HepG2 (cell line): ENCODE results near the gene CHPF.
A peak's percentile ranks its signal among the peaks of the same experiment; 100 is the strongest.

Experiments used
- GATAD1 ChIP-seq: IDR thresholded peaks from 2 replicates; pipeline ENCODE4 v1.6.1; 2016; ENCODE audit warnings: missing genetic modification reagents, missing compliant biosample characterization
- TCF7 ChIP-seq: sonication (generic); IDR thresholded peaks from 2 replicates; pipeline ENCODE4 v1.6.1; 2016; ENCODE audit warnings: antibody characterized with exemption, low read depth
- ZNF224 ChIP-seq: sonication (generic); formaldehyde crosslinking; IDR thresholded peaks from 2 replicates; pipeline ENCODE4 v1.5.0; 2020; ENCODE audit warnings: mild to moderate bottlenecking, missing genetic modification reagents
- ZNF263 ChIP-seq: sonication (generic); formaldehyde crosslinking; IDR thresholded peaks from 2 replicates; pipeline ENCODE4 v1.4.0; 2020; ENCODE audit warnings: missing genetic modification reagents
- TF ChIP-seq, protein P1 (sequence below): sonication (generic); formaldehyde crosslinking; IDR thresholded peaks from 2 replicates; pipeline ENCODE4 v1.4.0; 2020; ENCODE audit warnings: missing genetic modification reagents, borderline replicate concordance

DNA sequence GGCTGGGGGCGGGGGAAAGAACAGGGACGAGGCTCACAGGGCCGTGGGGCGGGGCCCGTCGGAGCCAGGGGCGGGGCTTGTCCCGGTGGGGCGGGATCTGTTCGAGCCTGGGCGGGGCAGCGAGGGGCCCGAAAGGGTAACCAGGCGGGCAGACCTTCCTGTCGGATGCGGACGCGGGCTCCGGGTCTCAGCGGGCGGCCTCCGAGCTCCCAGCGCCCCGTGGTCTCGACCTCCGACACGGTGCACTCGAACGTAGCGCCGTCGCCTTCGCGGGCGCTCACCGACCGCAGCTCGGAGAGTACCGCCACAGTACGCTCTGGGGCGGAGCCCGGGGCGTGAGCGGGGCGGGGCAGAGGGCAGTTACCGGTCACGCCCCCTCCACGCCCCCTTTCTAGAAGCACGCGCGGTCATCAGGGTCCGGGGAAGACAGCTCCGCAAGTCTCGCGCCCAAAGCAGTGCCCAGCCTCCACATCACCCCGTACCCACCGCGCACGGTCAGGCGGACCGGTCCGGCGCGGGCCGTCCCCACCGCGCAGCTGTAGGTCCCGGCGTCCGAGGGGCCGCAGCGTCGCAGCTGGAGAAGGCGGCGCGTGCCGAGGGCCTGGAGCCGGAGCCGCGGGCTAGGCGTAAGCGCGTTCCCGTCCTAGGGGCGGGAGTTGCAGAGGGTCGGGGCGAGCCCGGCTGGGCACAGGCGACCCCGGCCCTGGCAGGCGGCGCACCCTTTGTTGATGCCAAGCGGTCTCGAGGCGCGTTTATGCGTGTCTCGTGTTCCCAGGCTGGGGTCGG is 9.0 kb upstream of the CHPF start:
- TF ChIP-seq, protein P1, sequence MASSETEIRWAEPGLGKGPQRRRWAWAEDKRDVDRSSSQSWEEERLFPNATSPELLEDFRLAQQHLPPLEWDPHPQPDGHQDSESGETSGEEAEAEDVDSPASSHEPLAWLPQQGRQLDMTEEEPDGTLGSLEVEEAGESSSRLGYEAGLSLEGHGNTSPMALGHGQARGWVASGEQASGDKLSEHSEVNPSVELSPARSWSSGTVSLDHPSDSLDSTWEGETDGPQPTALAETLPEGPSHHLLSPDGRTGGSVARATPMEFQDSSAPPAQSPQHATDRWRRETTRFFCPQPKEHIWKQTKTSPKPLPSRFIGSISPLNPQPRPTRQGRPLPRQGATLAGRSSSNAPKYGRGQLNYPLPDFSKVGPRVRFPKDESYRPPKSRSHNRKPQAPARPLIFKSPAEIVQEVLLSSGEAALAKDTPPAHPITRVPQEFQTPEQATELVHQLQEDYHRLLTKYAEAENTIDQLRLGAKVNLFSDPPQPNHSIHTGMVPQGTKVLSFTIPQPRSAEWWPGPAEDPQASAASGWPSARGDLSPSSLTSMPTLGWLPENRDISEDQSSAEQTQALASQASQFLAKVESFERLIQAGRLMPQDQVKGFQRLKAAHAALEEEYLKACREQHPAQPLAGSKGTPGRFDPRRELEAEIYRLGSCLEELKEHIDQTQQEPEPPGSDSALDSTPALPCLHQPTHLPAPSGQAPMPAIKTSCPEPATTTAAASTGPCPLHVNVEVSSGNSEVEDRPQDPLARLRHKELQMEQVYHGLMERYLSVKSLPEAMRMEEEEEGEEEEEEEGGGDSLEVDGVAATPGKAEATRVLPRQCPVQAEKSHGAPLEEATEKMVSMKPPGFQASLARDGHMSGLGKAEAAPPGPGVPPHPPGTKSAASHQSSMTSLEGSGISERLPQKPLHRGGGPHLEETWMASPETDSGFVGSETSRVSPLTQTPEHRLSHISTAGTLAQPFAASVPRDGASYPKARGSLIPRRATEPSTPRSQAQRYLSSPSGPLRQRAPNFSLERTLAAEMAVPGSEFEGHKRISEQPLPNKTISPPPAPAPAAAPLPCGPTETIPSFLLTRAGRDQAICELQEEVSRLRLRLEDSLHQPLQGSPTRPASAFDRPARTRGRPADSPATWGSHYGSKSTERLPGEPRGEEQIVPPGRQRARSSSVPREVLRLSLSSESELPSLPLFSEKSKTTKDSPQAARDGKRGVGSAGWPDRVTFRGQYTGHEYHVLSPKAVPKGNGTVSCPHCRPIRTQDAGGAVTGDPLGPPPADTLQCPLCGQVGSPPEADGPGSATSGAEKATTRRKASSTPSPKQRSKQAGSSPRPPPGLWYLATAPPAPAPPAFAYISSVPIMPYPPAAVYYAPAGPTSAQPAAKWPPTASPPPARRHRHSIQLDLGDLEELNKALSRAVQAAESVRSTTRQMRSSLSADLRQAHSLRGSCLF (CRISPR knock-in tag), result no peak
- TF ChIP-seq ZNF224 (CRISPR knock-in tag), result 0 out of 2 replicates have a peak, but pooled peaks have one; percentile 64
- TF ChIP-seq TCF7, result no peak
- peak; percentile 30; the same call in 1 of the 2 replicates for TF ChIP-seq ZNF263 (CRISPR knock-in tag)
- no peak for TF ChIP-seq GATAD1
